Urinary bladder (tissue), 4 donors: ENCODE results near the gene ACOT13. TPM values are rescaled to one million over a fixed set of nuclear protein-coding genes. Genes with fewer than 3 reads are reported as not detected.
A peak's percentile ranks its signal among the peaks of the same experiment; 100 is the strongest.
"Not testable (repeated sequence)": the region's sequence is repeated elsewhere in the genome, so short reads cannot be mapped to it uniquely, and the experiment has no call there.

Experiments used
- DNase-seq: peaks from one replicate; pipeline ENCODE4 v3.0.0-alpha.2; 2015; ENCODE audit errors: extremely low spot score
- H3K27ac ChIP-seq: one replicate; pipeline ENCODE4 v1.5.1; 2013; ENCODE audit warnings: low read depth, mild to moderate bottlenecking, moderate library complexity
- H3K36me3 ChIP-seq: one replicate; pipeline ENCODE4 v1.6.1; 2013; ENCODE audit warnings: mild to moderate bottlenecking, moderate library complexity; ENCODE audit not compliant: insufficient read depth
- H3K4me1 ChIP-seq: one replicate; pipeline ENCODE4 v1.6.1; 2013; ENCODE audit warnings: mild to moderate bottlenecking, moderate library complexity; ENCODE audit not compliant: insufficient read depth
- H3K4me3 ChIP-seq: one replicate; pipeline ENCODE4 v1.5.1; 2013; ENCODE audit warnings: low read depth, low read length
- WGBS: extraction: QIAGEN DNeasy Blood & Tissue Kit; methylation state at CpG from one replicate; pipeline ENCODE4 v1.1.7; 2013; 5-methylcytosine and 5-hydroxymethylcytosine counted together
- polyA plus RNA-seq: library from polyadenylated mRNA; stranded (reverse); fragments of 200-250 nt; gene quantifications from one replicate; pipeline ENCODE4 v1.2.3, GENCODE V29; 2013
- total RNA-seq: library from RNA; depleted of rRNA; stranded (reverse); fragments of >200 nt; gene quantifications from one replicate; pipeline ENCODE4 v1.2.3, GENCODE V29; 2014
- donor health status: healthy with polysubstance abuse.
- donor health status: healthy.

Gene ACOT13
- total and polyA plus RNA-seq, 2 donors: 8.7 to 12.0 TPM

DNA sequence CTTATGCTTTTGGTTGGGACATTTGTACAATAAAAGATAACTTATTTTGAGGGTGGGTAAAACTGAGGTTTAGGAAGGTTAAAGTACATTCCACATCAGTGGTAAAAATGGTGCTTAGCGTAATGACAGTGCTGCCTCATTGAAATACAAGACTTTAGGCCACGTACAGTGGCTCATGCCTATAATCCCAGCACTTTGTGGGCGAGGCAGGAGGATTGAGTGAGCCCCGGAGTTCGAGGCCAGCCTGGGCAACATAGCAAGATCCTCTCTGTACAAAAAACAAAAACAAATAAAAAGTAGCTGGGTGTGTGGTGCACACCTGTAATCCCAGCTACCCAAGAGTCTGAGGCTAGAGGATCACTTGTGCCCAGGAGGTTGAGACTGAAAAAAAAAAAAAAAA, 18.6 kb upstream of the ACOT13 start:
- no peaks in the 10 kb centered on the region for H3K36me3 ChIP-seq
- WGBS: 95% methylated on average over 5 of the region's 5 CpGs
- no peaks in the 10 kb centered on the region for H3K4me1 ChIP-seq
- no peak for DNase-seq
- no peak overlapping the region for H3K27ac ChIP-seq
- no peak overlapping the region for H3K4me3 ChIP-seq

- Histone ChIP-seq H3K36me3 (no peaks in the 10 kb centered on the region), H3K4me1 (no peaks in the 10 kb centered on the region), H3K27ac (no peak overlapping the region), H3K4me3 (no peak overlapping the region)
- DNase-seq: no peak
- 90% methylated on average over 2 of the region's 2 CpGs for WGBS
Measured at GRCh38 chr6:24649691-24650090, 17.2 kb upstream of the ACOT13 start.

- no peak for DNase-seq
- H3K4me3 ChIP-seq: no peak overlapping the region
- no peaks in the 10 kb centered on the region for H3K4me1 ChIP-seq
- no peak overlapping the region for H3K27ac ChIP-seq
- H3K36me3 ChIP-seq: no peaks in the 10 kb centered on the region
- WGBS: 62% methylated on average over 3 of the region's 3 CpGs
Measured at GRCh38 chr6:24650365-24650764, 16.5 kb upstream of the ACOT13 start.

- H3K27ac ChIP-seq: no peak overlapping the region
- no peak overlapping the region for H3K4me3 ChIP-seq
- WGBS: 84% methylated on average over 1 of the region's 1 CpG
- no peak for DNase-seq
- no peaks in the 10 kb centered on the region for H3K4me1 ChIP-seq
- no peaks in the 10 kb centered on the region for H3K36me3 ChIP-seq
Measured at GRCh38 chr6:24655215-24655614, 11.7 kb upstream of the ACOT13 start.

- Histone ChIP-seq H3K27ac (no peak overlapping the region), H3K4me3 (no peak overlapping the region), H3K36me3 (no peaks in the 10 kb centered on the region), H3K4me1 (no peaks in the 10 kb centered on the region)
- WGBS: 69% methylated on average over 9 of the region's 9 CpGs
- no peak for DNase-seq
Measured at GRCh38 chr6:24658573-24659560, 8.0 kb upstream of the ACOT13 start.

DNA sequence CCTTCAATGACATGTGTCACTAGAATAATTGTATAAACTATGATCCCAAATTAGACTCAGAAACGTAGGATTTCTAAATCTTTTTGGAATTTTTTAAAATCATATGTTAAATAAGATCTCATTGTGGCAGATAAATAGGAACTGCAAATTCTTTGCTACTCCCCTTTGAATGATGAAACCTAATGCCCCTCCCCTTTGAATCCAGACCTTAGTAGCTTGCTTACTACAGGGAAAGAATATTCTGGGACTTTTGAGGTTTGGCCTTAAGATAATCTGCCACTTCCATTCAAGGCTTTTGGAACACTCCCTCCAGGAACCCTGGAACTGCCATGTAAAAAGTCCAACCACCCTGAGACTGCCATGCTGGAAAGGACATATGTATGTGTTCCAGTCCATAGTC, 7.3 kb upstream of the ACOT13 start:
- Histone ChIP-seq H3K4me1 (no peaks in the 10 kb centered on the region), H3K36me3 (no peaks in the 10 kb centered on the region), H3K27ac (no peak overlapping the region), H3K4me3 (no peak overlapping the region)
- WGBS: 59% methylated on average over 1 of the region's 1 CpG
- DNase-seq: no peak

DNA sequence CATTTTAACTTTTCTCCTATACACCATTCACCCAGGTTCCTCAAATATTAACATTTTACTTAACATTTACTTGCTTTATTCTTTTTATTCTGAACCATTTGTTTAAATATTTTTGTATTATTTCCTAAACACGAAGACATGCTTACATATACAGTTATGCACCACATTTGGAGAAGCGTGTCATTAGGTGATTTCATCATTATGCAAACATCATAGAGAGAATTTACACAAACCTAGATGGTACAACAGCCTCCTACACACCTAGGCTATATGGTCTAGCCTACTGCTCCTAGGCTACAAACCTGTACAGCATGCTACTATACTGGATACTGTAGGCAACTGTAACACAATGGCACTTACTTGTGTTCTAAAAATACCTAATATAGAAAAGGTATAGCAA, 6.8 kb upstream of the ACOT13 start:
- DNase-seq: no peak
- Histone ChIP-seq H3K36me3 (no peaks in the 10 kb centered on the region), H3K4me1 (no peaks in the 10 kb centered on the region), H3K4me3 (no peak overlapping the region), H3K27ac (no peak overlapping the region)
- 88% methylated on average over 2 of the region's 2 CpGs for WGBS

DNA sequence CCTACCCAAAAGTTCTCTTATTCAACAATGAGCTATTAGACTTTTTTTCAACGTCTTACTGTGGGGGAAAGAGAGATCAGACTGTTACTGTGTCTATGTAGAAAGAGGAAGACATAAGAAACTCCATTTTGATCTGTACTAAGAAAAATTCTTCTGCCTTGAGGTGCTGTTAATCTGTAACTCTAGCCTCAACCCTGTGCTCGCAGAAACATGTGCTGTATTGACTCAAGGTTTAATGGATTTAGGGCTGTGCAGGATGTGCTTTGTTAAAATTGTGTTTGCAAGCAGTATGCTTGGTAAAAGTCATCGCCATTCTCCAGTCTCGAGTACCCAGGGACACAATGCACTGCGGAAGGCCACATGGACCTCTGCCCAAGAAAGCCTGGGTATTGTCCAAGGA, 5.1 kb upstream of the ACOT13 start:
- not testable (repeated sequence) for H3K27ac ChIP-seq, H3K4me3 ChIP-seq, DNase-seq, H3K4me1 ChIP-seq, H3K36me3 ChIP-seq
- WGBS: 83% methylated on average over 5 of the region's 5 CpGs

GRCh38 chr6:24662236-24662635, 4.6 kb upstream of the ACOT13 start:
- Histone ChIP-seq H3K36me3 (no peaks in the 10 kb centered on the region), H3K4me1 (no peaks in the 10 kb centered on the region), H3K27ac (no peak overlapping the region), H3K4me3 (no peak overlapping the region)
- no peak for DNase-seq
- WGBS: 89% methylated on average over 10 of the region's 10 CpGs

DNA sequence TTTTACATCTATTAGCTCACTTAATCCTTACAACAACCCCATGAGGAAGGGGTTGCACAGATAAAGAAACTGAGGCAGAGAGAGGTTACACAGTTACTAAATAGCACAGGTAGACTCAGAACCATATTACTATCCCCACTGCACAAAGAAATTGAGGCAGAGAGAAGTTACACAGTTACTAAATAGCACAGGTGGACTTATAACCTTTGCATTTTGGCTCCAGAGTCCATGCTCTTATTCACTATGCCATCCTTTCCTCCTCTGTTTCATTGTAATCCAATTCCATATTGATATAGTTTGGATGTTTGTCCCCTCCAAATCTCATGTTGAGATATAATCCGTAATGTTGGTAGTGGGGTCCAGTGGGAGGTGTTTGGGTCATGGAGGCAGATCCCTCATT, 3.7 kb upstream of the ACOT13 start:
- Histone ChIP-seq H3K36me3 (no peaks in the 10 kb centered on the region), H3K4me3 (no peak overlapping the region), H3K27ac (no peak overlapping the region), H3K4me1 (peaks cover 2% of the 10 kb centered on the region)
- DNase-seq: no peak
- WGBS: 96% methylated on average over 1 of the region's 1 CpG

DNA sequence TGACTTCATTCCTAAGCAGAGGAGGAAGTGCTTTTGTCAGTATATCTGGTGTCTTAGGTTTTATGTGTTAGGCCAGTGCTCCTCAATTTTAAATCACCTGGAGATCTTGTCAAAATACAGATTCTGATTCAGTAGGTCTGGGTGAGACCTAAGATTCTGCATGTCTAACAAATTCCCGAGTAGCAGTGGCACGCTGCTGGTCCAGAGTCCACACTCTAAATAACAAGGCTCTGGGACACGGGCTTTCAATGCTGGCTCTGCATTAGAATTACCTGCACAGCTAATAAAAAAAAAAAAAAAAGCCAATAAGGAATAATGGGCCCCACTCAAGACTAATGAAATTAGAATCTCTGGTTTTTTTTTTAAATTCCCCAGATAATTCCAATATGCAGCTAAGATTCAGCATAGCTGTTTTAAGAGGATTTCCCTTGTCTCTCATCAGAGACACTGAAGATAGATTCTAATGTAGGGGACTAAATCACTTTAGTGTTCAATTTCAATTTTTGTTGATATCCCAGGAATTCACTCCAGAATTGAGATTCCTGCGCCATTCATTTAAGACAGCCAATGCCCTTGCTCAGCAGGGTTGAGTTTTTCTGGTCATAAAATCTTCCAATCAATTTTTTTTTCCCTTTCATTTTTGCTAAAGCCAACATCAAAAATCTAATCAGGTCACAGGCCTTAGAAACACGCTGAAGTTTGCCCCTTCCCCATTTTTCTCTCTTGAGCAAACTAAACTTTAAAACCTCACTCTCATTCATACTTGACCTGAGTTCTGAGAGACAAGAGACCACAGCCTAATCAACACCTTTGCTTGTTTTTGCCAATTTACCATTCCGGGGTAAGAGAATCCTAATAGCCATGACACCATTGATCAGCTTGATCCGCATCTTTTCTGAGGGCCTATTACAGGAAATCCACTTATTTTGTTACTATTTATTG, 2.6 kb upstream of the ACOT13 start:
- Histone ChIP-seq H3K4me1 (peaks cover 2% of the 10 kb centered on the region), H3K27ac (no peak overlapping the region), H3K4me3 (no peak overlapping the region)

GRCh38 chr6:24666097-24666640, 708 bp upstream of the ACOT13 start:
- peak overlapping the region; percentile 58 for H3K4me3 ChIP-seq
- DNase-seq: no peak
- no peaks in the 10 kb centered on the region for H3K36me3 ChIP-seq
- peak overlapping the region; percentile 83 for H3K27ac ChIP-seq
- H3K4me1 ChIP-seq: peaks cover 2% of the 10 kb centered on the region
- WGBS: under 1% methylated on average over 26 of the region's 26 CpGs

More for the DNA sequence above, 2.6 kb upstream of the ACOT13 start:
- no peaks in the 10 kb centered on the region for H3K36me3 ChIP-seq
- 90% methylated on average over 7 of the region's 7 CpGs for WGBS
- DNase-seq: no peak

- Histone ChIP-seq H3K27ac (peak overlapping the region; percentile 96), H3K4me3 (peak overlapping the region; percentile 58), H3K36me3 (no peaks in the 10 kb centered on the region), H3K4me1 (peaks cover 2% of the 10 kb centered on the region)
- 3% methylated on average over 9 of the region's 9 CpGs for WGBS
- no peak for DNase-seq
Measured at GRCh38 chr6:24667378-24667803, 514 bp downstream of the ACOT13 start.
